H1 (cell line): ENCODE results near the gene ZNF750.

ENCODE experiments used
- ASH2L ChIP-seq: fragments of 200-600, 300-600 bp; sonication (generic); IDR thresholded peaks from one replicate; pipeline ENCODE4 v1.7.1; 2017; ENCODE audit warnings: low read length
- GTF2F1 ChIP-seq: IDR thresholded peaks from 2 replicates; pipeline ENCODE4 v1.6.1; 2012; ENCODE audit warnings: low read depth, low read length, improper control_type of control experiment, borderline replicate concordance
- JUN ChIP-seq: IDR thresholded peaks from 2 replicates; pipeline ENCODE4 v1.6.1; 2011; ENCODE audit warnings: low read depth, mild to moderate bottlenecking, improper control_type of control experiment, low read length
- JUND ChIP-seq: IDR thresholded peaks from 2 replicates; pipeline ENCODE4 v1.6.1; 2011; ENCODE audit warnings: mild to moderate bottlenecking, improper control_type of control experiment, low read length
- NRF1 ChIP-seq: IDR thresholded peaks from 2 replicates; pipeline ENCODE4 v1.6.1; 2011; ENCODE audit warnings: mild to moderate bottlenecking, low read depth, low read length, improper control_type of control experiment
- POLR2A ChIP-seq, 2 experiments: IDR thresholded peaks; 1 replicate in 1 of 2; 2 replicates in 1 of 2; pipeline ENCODE4 v1.6.1; 2011; ENCODE audit warnings: low read depth in 2 of 2, low read length in 2 of 2, mild to moderate bottlenecking in 2 of 2; ENCODE audit errors: control extremely low read depth in 1 of 2
- POLR2AphosphoS5 ChIP-seq: IDR thresholded peaks from 2 replicates; pipeline ENCODE4 v1.6.1; 2011; ENCODE audit warnings: low read depth, low read length
- SP1 ChIP-seq: IDR thresholded peaks from 2 replicates; pipeline ENCODE4 v1.6.1; 2011; ENCODE audit warnings: low read depth, low read length
- SP4 ChIP-seq: IDR thresholded peaks from 2 replicates; pipeline ENCODE4 v1.6.1; 2012; ENCODE audit warnings: low read length, inconsistent platforms
- TAF1 ChIP-seq: IDR thresholded peaks from 2 replicates; pipeline ENCODE4 v1.6.1; 2011; ENCODE audit warnings: mild to moderate bottlenecking, low read depth, low read length
- ZNF274 ChIP-seq: IDR thresholded peaks from 2 replicates; pipeline ENCODE4 v1.7.0; 2012; ENCODE audit warnings: low read length, borderline replicate concordance; ENCODE audit errors: extremely low read depth

GRCh38 chr17:82858376-82859126, 18.7 kb upstream of the ZNF750 start:
- TF ChIP-seq JUND = no peak
- no peak for TF ChIP-seq JUN
- no peak for TF ChIP-seq TAF1
- no peak for TF ChIP-seq ASH2L
- TF ChIP-seq ZNF274 = no peak
- no peak for TF ChIP-seq SP1
- no peak for TF ChIP-seq GTF2F1
- TF ChIP-seq SP4 = no peak
- no peak for TF ChIP-seq NRF1
- no peak for TF ChIP-seq POLR2AphosphoS5
- no peak for TF ChIP-seq POLR2A (IDR thresholded peaks at IDR 0.05; ENCODE audit: control extremely low read depth in 1 of 2, low read depth in 2 of 2, low read length in 2 of 2)
